GM12878 (cell line): ENCODE measurements around the gene GZF1. TPM values are rescaled to one million over a fixed set of nuclear protein-coding genes. Genes with fewer than 3 reads are reported as not detected.

ENCODE experiments used
- ATAC-seq: fragments of 200-7000 bp; cut with Tn5 transposase; 3 replicates; pipeline ENCODE4 v1.9.1; 2020; ENCODE audit warnings: mild to moderate bottlenecking, moderate library complexity
- BruUV-seq: library from RNA; stranded (reverse); fragments of 400-500 nt; replicated peaks from 2 replicates; lab custom pipeline; 2021; lab: Mats Ljungman, UMichigan
- CTCF ChIA-PET: fragments of 300-600 bp; sonication (Branson Sonifier 250); formaldehyde crosslinking; extraction: SDS; loops from one replicate; lab custom pipeline; 2021; ENCODE audit warnings: inconsistent platforms; lab: Yijun Ruan, JAX
- POLR2A ChIA-PET: fragments of 350-600 bp; formaldehyde crosslinking; extraction: SDS; loops from one replicate; lab custom pipeline; 2021; ENCODE audit warnings: inconsistent platforms; lab: Charles Lee
- RAD21 ChIA-PET: fragments of 300-600 bp; sonication (Branson Sonifier 250); formaldehyde crosslinking; loops from one replicate; lab custom pipeline; 2023; ENCODE audit warnings: antibody characterized with exemption; ENCODE audit not compliant: unreplicated experiment; lab: Charles Lee
- SMC1A ChIA-PET: fragments of 300-600 bp; sonication (Branson Sonifier 250); formaldehyde crosslinking; loops from one replicate; lab custom pipeline; 2023; ENCODE audit not compliant: unreplicated experiment, uncharacterized antibody; lab: Charles Lee
- DNase-seq: peaks from one replicate; pipeline ENCODE4 v3.0.0-alpha.2; 2011; ENCODE audit warnings: low read depth, low spot score
- FAIRE-seq: peaks from 3 replicates; lab custom pipeline; 2011; peaks lifted over from hg19 to GRCh38; lab: Jason Lieb, UNC
- H2AFZ ChIP-seq: 2 replicates; pipeline ENCODE4 v1.6.0; 2011; ENCODE audit warnings: low read depth, low read length, control low read depth; ENCODE audit not compliant: control insufficient read depth
- H3K27ac ChIP-seq: 2 replicates; pipeline ENCODE4 v1.5.1; 2011; ENCODE audit warnings: control low read depth; ENCODE audit not compliant: control insufficient read depth, insufficient read depth
- H3K27me3 ChIP-seq, 2 experiments: replicated peaks in 1 of 2; 2 replicates each; pipeline versions ENCODE4 v1.6.0 to v1.6.1; 2011; ENCODE audit warnings: low read length in 1 of 2; ENCODE audit not compliant: control insufficient read depth in 2 of 2, insufficient read depth in 2 of 2
- H3K36me3 ChIP-seq, 2 experiments: 2 replicates each; pipeline ENCODE4 v1.5.1; 2011; ENCODE audit warnings: low read length in 1 of 2; ENCODE audit not compliant: control insufficient read depth in 2 of 2, insufficient read depth in 2 of 2
- H3K4me1 ChIP-seq: 2 replicates; pipeline ENCODE4 v1.6.1; 2011; ENCODE audit warnings: mild to moderate bottlenecking, low read length, moderate library complexity, mixed read lengths; ENCODE audit not compliant: control insufficient read depth, insufficient read depth
- H3K4me2 ChIP-seq: 2 replicates; pipeline ENCODE4 v1.6.0; 2011; ENCODE audit warnings: control low read depth; ENCODE audit not compliant: control insufficient read depth, insufficient read depth
- H3K4me3 ChIP-seq: fragments of 200-600 bp; sonication (generic); 2 replicates; pipeline ENCODE4 v1.5.1; 2016
- H3K79me2 ChIP-seq: 2 replicates; pipeline ENCODE4 v1.6.0; 2011; ENCODE audit warnings: low read length; ENCODE audit not compliant: control insufficient read depth, insufficient read depth
- H3K9ac ChIP-seq: 2 replicates; pipeline ENCODE4 v1.8.0; 2011; ENCODE audit warnings: low read length, control low read depth, mixed read lengths; ENCODE audit not compliant: control insufficient read depth, insufficient read depth
- H3K9me3 ChIP-seq: replicated peaks from 3 replicates; pipeline ENCODE4 v1.5.1; 2011; ENCODE audit warnings: mild to moderate bottlenecking, low read length; ENCODE audit not compliant: control insufficient read depth, insufficient read depth
- H4K20me1 ChIP-seq: 2 replicates; pipeline ENCODE4 v1.6.0; 2011; ENCODE audit not compliant: control insufficient read depth, insufficient read depth
- BCL11A ChIP-seq: IDR thresholded peaks from 2 replicates; pipeline ENCODE4 v1.6.1; 2011; ENCODE audit warnings: low read depth, low read length
- BCLAF1 ChIP-seq: fragments of 450-650 bp; IDR thresholded peaks from 2 replicates; pipeline ENCODE4 v1.6.1; 2017; ENCODE audit warnings: antibody characterized with exemption, mild to moderate bottlenecking, moderate library complexity
- CBFB ChIP-seq: IDR thresholded peaks from 2 replicates; pipeline ENCODE4 v1.6.1; 2016; ENCODE audit warnings: antibody characterized with exemption, low read depth
- HCFC1 ChIP-seq: fragments of 150-350 bp; IDR thresholded peaks from 2 replicates; pipeline ENCODE4 v1.6.1; 2014; ENCODE audit warnings: low read length
- IRF4 ChIP-seq: IDR thresholded peaks from 2 replicates; pipeline ENCODE4 v1.6.1; 2011; ENCODE audit warnings: low read depth, low read length
- KDM1A ChIP-seq: fragments of 200-600 bp; sonication (generic); IDR thresholded peaks from 2 replicates; pipeline ENCODE4 v1.6.1; 2016; ENCODE audit warnings: borderline replicate concordance
- NFXL1 ChIP-seq: fragments of 450-650 bp; IDR thresholded peaks from 2 replicates; pipeline ENCODE4 v1.6.1; 2017; ENCODE audit warnings: antibody characterized with exemption, mild to moderate bottlenecking, borderline replicate concordance
- NFYA ChIP-seq: IDR thresholded peaks from 2 replicates; pipeline ENCODE4 v1.6.1; 2011; ENCODE audit warnings: low read depth, mild to moderate bottlenecking, low read length, improper control_type of control experiment, borderline replicate concordance
- PKNOX1 ChIP-seq: fragments of 450-650 bp; IDR thresholded peaks from 2 replicates; pipeline ENCODE4 v1.6.1; 2016; ENCODE audit warnings: mild to moderate bottlenecking
- RELB ChIP-seq: fragments of 450-650 bp; IDR thresholded peaks from 2 replicates; pipeline ENCODE4 v1.6.1; 2017; ENCODE audit warnings: low read depth, mild to moderate bottlenecking, moderate library complexity
- SMC3 ChIP-seq: IDR thresholded peaks from 2 replicates; pipeline ENCODE4 v1.6.1; 2011; ENCODE audit warnings: low read length, improper control_type of control experiment, borderline replicate concordance
- YBX1 ChIP-seq: fragments of 450-650 bp; IDR thresholded peaks from 2 replicates; pipeline ENCODE4 v1.6.1; 2016; ENCODE audit warnings: antibody characterized with exemption
- ZBTB40 ChIP-seq: fragments of 450-650 bp; IDR thresholded peaks from 2 replicates; pipeline ENCODE4 v1.6.1; 2016; ENCODE audit warnings: mild to moderate bottlenecking, moderate library complexity, borderline replicate concordance
- ZNF24 ChIP-seq: fragments of 450-650 bp; IDR thresholded peaks from 2 replicates; pipeline ENCODE4 v1.6.1; 2017; ENCODE audit warnings: antibody characterized with exemption, mild to moderate bottlenecking
- WGBS: methylation state at CpG from one replicate; pipeline ENCODE4 v1.1.6; 2016; ENCODE audit warnings: low lambda C conversion rate; ENCODE audit not compliant: insufficient replicate concordance, insufficient coverage; ENCODE audit errors: missing lambda C conversion rate; 5-methylcytosine and 5-hydroxymethylcytosine counted together
- in situ Hi-C: fragments of 300-500 bp; cut with MboI; formaldehyde crosslinking; loops from 9 replicates; pipeline ENCODE4 v1.14.3; 2018; ENCODE audit warnings: mixed read lengths
- intact Hi-C: fragments of 100-400 bp; cut with micrococcal nuclease; formaldehyde crosslinking; loops from one replicate; pipeline ENCODE4 v1.14.2; 2022; ENCODE audit not compliant: unreplicated experiment
- polyA plus RNA-seq, 11 experiments: library from polyadenylated mRNA; depleted of rRNA in 4 of 11; unstranded in 6 of 11; stranded (reverse) in 5 of 11; fragments of >200 nt; fragmentation: Nextera tagmentation in 4 of 11; fragmentation: Illumina TruSeq in 1 of 11; extraction: Ambion mirVana in 4 of 11; extraction: Trizol in 1 of 11; gene quantifications; 1 replicate in 1 of 11; 2 replicates in 10 of 11; pipeline versions ENCODE4 v1.2.1 to v1.2.3, GENCODE V29; 2011 to 2016; ENCODE audit warnings: inconsistent platforms in 2 of 11, missing spikeins in 2 of 11, low read depth in 1 of 11
- total RNA-seq, 4 experiments: library from RNA; depleted of rRNA in 3 of 4; stranded (reverse); fragments of >200 nt in 3 of 4; fragmentation: Illumina TruSeq in 1 of 4; extraction: Trizol in 1 of 4; gene quantifications; 2 replicates each; pipeline versions ENCODE4 v1.2.1 to v1.2.3, GENCODE V29; 2013 to 2021

Gene GZF1
- total and polyA plus RNA-seq, 10 of the 15 experiments (the other 5 are each of a cell fraction or from before 2014, with no cell fraction given) = 2.2 to 19.5 (median 9.7) TPM

GRCh38 chr20:23343590-23343989 is 18.4 kb upstream of the GZF1 start:
- H2AFZ ChIP-seq = no peak overlapping the region
- no peak overlapping the region for H3K27ac ChIP-seq
- WGBS = 94% methylated on average over 1 of the region's 1 CpG
- FAIRE-seq (no peak), ATAC-seq (no peak), DNase-seq (no peak)
- no peaks in the 10 kb centered on the region for H4K20me1 ChIP-seq
- no peaks in the 10 kb centered on the region for H3K79me2 ChIP-seq
- ChIA-PET RAD21 (no interaction called here), SMC1A (no interaction called here), CTCF (no interaction called here), POLR2A (no interaction called here)
- no peak overlapping the region for H3K9ac ChIP-seq
- no peaks in the 10 kb centered on the region for H3K36me3 ChIP-seq
- in situ Hi-C loops = loop anchor here (5.0 kb wide), 2 partner anchors 651 to 1006 kb away; no protein-coding TSS in a partner anchor
- no peaks in the 10 kb centered on the region for H3K9me3 ChIP-seq
- H3K4me3 ChIP-seq = no peak overlapping the region
- no peaks in the 10 kb centered on the region for H3K27me3 ChIP-seq
- no peaks in the 10 kb centered on the region; the same call in none of the 2 replicates for H3K4me1 ChIP-seq
- no TSS peak for BruUV-seq
- no peak overlapping the region for H3K4me2 ChIP-seq
- intact Hi-C loops = loop anchor here (10.0 kb wide), 1 partner anchor 289 kb away; no protein-coding TSS in a partner anchor
- TF ChIP-seq CBFB (no peak), HCFC1 (no peak), NFXL1 (no peak), ZBTB40 (no peak), PKNOX1 (no peak), SMC3 (no peak), ZNF24 (no peak), BCL11A (no peak), NFYA (no peak), YBX1 (no peak), IRF4 (no peak), BCLAF1 (no peak), RELB (no peak), KDM1A (no peak)
